ENCODE data around the gene CTIF.

DNA sequence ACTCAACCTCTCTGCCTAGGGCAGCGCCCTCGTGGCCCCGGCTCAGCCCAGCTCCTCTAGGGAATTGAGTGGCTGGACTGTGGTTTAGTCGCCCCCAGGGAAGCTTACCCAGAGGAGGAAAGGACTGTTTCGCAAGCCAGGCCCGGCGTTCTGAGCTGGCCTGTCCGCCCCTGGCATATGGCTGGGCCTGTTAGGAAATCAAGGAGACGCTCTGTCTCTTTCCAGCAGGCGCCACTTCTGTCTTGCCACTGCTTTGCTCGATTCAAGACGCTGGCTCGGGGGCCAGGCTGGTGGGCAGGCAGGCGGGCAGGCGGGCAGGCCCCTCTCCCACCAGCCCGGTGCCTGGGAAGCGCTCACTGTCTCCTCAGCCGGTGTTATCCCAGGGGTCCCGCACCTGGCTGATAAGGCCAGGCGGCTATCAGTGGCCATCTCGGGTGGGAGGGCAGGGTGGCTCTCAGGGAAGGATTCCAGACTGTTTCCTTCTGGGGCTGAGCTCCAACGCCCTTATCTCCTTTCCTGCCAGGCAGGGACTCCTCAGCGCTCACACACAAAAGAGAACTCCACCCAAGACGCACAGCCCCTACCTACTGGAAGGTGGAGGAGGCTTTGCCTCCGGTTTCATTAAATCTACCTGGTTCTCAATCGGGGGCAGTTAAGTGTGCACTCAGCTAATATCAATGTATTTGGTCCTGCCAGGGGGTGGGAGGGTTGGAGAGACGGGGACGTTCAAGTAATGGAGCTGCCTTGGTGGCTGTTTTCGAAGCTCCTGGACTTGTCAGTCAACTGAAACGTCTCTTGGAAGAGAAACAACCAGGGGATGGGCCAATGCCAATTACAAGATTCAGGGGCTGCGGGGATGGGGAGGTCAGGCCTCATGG is 302.8 kb downstream of the CTIF start:
- TF ChIP-seq, protein P1, sequence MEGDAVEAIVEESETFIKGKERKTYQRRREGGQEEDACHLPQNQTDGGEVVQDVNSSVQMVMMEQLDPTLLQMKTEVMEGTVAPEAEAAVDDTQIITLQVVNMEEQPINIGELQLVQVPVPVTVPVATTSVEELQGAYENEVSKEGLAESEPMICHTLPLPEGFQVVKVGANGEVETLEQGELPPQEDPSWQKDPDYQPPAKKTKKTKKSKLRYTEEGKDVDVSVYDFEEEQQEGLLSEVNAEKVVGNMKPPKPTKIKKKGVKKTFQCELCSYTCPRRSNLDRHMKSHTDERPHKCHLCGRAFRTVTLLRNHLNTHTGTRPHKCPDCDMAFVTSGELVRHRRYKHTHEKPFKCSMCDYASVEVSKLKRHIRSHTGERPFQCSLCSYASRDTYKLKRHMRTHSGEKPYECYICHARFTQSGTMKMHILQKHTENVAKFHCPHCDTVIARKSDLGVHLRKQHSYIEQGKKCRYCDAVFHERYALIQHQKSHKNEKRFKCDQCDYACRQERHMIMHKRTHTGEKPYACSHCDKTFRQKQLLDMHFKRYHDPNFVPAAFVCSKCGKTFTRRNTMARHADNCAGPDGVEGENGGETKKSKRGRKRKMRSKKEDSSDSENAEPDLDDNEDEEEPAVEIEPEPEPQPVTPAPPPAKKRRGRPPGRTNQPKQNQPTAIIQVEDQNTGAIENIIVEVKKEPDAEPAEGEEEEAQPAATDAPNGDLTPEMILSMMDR (IDR thresholded peaks at IDR 0.05) = no peak
- TF ChIP-seq POLR2A (IDR thresholded peaks at IDR 0.05) = no peak
